Muscle layer of duodenum (tissue), 2 donors: Measurements from ENCODE around the gene LIPG.

Source experiments
- H3K27ac ChIP-seq: one replicate; pipeline ENCODE4 v1.7.0; 2013; ENCODE audit warnings: mild to moderate bottlenecking, low read length
- H3K27me3 ChIP-seq: one replicate; pipeline ENCODE4 v1.7.0; 2013; ENCODE audit warnings: low read depth, mild to moderate bottlenecking, control low read depth, low read length
- H3K36me3 ChIP-seq, 2 donors: one replicate each; pipeline ENCODE4 v1.7.0; 2013; ENCODE audit warnings: low read length in 2 of 2, control low read depth in 1 of 2, mild to moderate bottlenecking in 1 of 2; ENCODE audit not compliant: insufficient read depth in 2 of 2, control insufficient read depth in 1 of 2
- H3K4me1 ChIP-seq, 2 donors: one replicate each; pipeline ENCODE4 v1.7.0; 2013; ENCODE audit warnings: low read length in 2 of 2, mild to moderate bottlenecking in 2 of 2, control low read depth in 1 of 2, moderate library complexity in 1 of 2; ENCODE audit not compliant: insufficient read depth in 2 of 2, control insufficient read depth in 1 of 2
- H3K4me3 ChIP-seq, 2 donors: one replicate each; pipeline ENCODE4 v1.7.0; 2013; ENCODE audit warnings: low read length in 2 of 2, low read depth in 1 of 2, mild to moderate bottlenecking in 1 of 2
- H3K9me3 ChIP-seq, 2 donors: one replicate each; pipeline ENCODE4 v1.7.0; 2013; ENCODE audit warnings: low read length in 2 of 2, control low read depth in 1 of 2, mild to moderate bottlenecking in 1 of 2; ENCODE audit not compliant: control insufficient read depth in 1 of 2
- donor health status: healthy.

Gene LIPG

GRCh38 chr18:49645841-49646351, 84.0 kb downstream of the LIPG start:
- H3K4me3 ChIP-seq, result peak overlapping the region in 1 of 2 donors; percentile 32
- H3K36me3 ChIP-seq, result no peaks in the 10 kb centered on the region
- H3K27ac ChIP-seq, result no peak overlapping the region
- no peaks in the 10 kb centered on the region for H3K9me3 ChIP-seq
- H3K27me3 ChIP-seq, result no peaks in the 10 kb centered on the region
- peaks cover 15 to 22% of the 10 kb centered on the region in 2 donors for H3K4me1 ChIP-seq

GRCh38 chr18:49646873-49647272, 85.0 kb downstream of the LIPG start:
- Histone ChIP-seq H3K4me1 (peaks cover 15 to 22% of the 10 kb centered on the region in 2 donors), H3K36me3 (no peaks in the 10 kb centered on the region), H3K27me3 (no peaks in the 10 kb centered on the region), H3K9me3 (no peaks in the 10 kb centered on the region), H3K27ac (peak overlapping the region; percentile 50), H3K4me3 (no peak overlapping the region)

- Histone ChIP-seq H3K4me1 (peaks cover 15 to 22% of the 10 kb centered on the region in 2 donors), H3K27ac (peak overlapping the region; percentile 50), H3K27me3 (no peaks in the 10 kb centered on the region), H3K9me3 (no peaks in the 10 kb centered on the region), H3K36me3 (no peaks in the 10 kb centered on the region), H3K4me3 (no peak overlapping the region)
These were observed 85.8 kb downstream of the LIPG start for GRCh38 chr18:49647496-49648168.

GRCh38 chr18:49648326-49648725, 86.5 kb downstream of the LIPG start:
- Histone ChIP-seq H3K27me3 (no peaks in the 10 kb centered on the region), H3K4me1 (peaks cover 15 to 22% of the 10 kb centered on the region in 2 donors), H3K27ac (peak overlapping the region; percentile 50), H3K36me3 (no peaks in the 10 kb centered on the region), H3K9me3 (no peaks in the 10 kb centered on the region), H3K4me3 (no peak overlapping the region)
